Right renal cortex interstitium (tissue), 3 donors: ENCODE measurements around the gene CEP120. TPM values are rescaled to one million over a fixed set of nuclear protein-coding genes. Genes with fewer than 3 reads are reported as not detected.

Experiments used
- DNase-seq, 3 donors: peaks; one replicate each; pipeline ENCODE4 v3.0.0-alpha.2; 2013; ENCODE audit warnings: low read depth in 3 of 3, low spot score in 2 of 3
- polyA plus RNA-seq, 3 donors: library from polyadenylated mRNA; unstranded; fragments of 120-200 nt; gene quantifications; one replicate each; pipeline ENCODE4 v1.2.1, GENCODE V29; 2013; ENCODE audit not compliant: insufficient read length in 3 of 3

The CEP120 gene
- polyA plus RNA-seq, 3 donors, result 21.0 to 25.3 (median 21.6) TPM

DNA sequence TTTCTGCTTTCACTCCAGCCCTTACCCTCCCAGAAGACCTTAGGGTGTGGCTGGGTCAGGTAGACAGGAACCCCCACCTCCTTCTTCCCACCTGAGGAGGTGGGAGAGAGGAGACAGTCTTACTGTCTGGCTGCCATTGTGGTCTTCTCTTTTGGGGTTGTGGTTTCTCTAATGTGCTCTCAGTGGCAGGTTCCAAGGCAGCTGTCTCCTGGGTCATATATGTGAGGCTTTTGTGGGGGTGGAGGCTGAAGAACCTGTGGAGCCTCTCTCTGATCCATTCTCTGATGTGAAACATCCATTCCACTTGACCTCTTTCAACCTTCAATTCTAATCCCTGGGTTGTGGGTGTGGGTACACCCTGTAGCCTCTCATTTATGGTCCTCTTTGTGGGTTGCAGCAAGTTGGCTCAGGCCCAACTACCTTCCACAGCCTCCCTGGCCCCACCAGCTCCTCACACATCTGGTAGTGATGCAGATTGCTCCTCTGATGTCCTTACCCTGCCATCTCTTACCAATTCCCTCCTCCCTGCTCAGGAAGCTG is 118.4 kb downstream of the CEP120 start:
- no peak for DNase-seq

DNA sequence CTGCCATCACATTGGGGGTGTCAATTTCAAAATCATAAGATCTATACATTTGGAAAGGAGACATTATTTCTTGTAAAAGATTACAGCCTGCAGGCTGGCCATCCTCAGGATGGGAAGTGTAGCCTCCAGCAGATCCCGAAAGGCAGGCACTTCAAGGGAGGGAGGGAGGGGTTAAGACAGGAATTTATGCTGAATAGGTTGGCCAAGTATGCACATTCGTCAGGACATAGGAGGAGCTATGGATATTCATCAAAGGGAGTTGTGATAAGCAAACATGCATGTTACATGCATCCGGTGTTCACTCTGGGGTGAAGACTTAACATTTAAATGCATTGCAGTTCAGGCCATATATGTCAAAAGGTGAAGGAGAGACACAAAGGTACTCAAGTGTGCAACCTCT is 119.4 kb downstream of the CEP120 start:
- no peak for DNase-seq

DNA sequence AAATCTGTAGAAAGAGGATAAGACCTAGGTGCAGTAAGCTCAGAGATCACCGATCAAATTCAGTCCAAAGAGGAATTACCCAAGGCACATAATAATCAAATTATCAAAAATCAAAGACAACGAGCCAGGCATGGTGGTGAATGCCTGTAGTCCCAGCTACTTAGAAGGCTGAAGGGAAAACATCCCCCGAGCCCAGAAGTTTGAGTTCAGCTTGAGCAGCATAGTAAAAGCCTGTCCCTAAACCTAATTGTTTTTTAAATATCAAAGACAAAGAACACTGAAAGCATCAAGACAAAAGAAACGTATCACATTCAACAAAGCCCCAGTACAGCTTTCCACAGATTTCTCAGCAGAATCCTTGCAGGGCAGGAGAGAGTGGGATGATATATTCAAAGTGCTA is 122.9 kb downstream of the CEP120 start:
- DNase-seq, result no peak

DNA sequence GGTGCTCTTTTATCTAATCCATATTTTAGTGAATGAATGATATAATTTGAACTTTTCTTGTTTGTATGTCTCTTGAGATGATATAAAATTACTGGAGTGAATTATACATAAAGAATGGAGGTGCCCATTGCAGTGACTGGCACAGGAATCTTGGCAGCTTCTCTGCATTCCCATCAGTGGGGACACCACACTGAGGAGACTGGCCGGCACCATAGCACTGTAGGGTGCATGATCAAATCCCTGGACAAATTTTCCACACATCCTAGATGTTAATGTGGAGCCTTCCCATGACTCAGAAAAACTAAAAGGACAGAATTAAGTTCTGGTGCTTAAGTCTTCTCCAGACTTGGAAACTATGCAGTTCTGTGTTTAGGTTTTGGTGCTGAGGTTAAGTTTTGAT is 124.1 kb downstream of the CEP120 start:
- no peak for DNase-seq

DNA sequence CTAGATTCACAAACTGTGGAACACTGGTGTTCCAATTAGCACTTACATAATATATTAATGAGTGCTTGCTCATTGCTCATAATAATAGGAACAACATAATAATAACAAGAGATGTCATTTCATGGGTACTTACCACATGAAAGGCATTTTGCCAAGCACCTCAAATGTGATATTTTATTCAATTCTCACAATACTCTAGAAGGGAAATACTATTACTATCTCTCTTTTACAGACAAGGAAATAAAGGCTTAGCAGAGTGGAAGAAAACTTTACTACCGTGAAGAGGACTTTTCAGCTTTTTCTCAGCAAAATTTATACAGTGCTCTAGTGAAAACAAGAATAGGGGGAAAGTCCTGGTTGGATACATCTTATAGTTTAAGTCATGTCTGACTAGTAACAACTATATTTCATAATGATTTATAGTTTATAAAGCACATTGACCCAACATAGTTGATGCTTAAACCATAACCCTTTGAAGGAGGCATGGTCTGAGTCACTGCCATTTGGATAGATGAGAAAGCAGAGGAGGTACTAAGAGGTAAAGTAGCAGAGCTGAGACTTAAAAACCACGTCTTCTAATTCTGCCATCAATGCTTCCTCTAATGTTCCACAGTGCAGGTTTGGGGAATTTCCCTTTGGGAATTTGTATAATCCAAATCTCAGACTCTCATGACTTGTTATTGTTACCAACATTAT is 124.7 kb downstream of the CEP120 start:
- no peak for DNase-seq

DNA sequence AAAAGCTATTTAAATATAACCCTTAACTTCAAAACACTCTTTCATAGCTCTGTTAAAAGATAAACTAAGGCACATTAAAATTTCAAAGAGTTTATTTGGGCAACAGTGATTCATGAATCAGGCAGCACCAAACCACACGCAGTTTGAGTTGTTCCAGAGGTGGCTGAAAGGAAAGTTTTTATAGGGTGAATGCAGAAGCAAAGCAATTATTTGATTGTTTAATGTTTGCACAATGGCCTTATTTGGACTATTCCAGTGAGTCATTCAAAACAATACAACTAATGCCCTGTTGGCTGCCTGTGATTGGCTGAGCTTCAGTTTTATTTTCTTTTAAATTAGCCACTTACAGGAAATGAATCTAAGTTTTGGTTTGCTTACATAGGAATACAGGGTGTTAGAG is 125.3 kb downstream of the CEP120 start:
- no peak for DNase-seq

DNA sequence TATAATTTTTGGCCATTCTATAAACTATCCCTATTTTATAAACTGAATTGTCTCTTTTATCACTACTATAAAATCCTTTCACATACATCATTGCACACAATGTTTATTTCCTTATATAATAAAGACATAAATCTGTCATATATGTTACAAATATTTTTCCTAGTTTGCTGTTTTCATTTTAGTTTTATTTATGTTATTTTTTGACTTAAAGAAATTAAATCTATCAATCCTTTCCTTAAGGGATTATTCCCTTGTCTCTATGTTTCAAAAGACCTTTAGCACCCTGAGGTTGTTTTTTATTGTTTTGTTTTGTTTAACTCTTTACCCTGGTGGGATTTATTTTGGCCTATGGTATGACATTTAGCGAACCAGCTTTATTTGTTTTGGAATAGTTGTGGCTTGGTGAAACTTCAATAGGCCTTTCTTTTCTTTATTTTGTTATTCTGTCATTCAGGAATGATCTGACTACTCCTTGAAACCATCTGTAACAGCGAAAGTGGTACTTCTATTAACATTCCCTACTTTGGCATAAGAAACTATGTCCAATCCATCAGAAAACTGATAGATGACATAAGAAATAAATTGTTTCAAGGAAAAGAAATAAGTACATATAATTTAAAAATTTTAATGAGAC is 125.9 kb downstream of the CEP120 start:
- DNase-seq, result no peak

Other genes starting within 250 kb of the CEP120 start
- 10 to 100 TPM; 39.7 to 48.3 (median 46.5) TPM for gene CSNK1G3, start 88.8 kb upstream of the CEP120 start, polyA plus RNA-seq